ENCODE results near the gene METTL25B. TPM values are rescaled to one million over a fixed set of nuclear protein-coding genes. Genes with fewer than 3 reads are reported as not detected.
A peak's percentile ranks its signal among the peaks of the same experiment; 100 is the strongest.

METTL25B gene
- total and polyA plus RNA-seq, 2 of the 13 experiments (the other 11 are each of a cell fraction or from before 2014, with no cell fraction given): 11.9 to 24.0 TPM

DNA sequence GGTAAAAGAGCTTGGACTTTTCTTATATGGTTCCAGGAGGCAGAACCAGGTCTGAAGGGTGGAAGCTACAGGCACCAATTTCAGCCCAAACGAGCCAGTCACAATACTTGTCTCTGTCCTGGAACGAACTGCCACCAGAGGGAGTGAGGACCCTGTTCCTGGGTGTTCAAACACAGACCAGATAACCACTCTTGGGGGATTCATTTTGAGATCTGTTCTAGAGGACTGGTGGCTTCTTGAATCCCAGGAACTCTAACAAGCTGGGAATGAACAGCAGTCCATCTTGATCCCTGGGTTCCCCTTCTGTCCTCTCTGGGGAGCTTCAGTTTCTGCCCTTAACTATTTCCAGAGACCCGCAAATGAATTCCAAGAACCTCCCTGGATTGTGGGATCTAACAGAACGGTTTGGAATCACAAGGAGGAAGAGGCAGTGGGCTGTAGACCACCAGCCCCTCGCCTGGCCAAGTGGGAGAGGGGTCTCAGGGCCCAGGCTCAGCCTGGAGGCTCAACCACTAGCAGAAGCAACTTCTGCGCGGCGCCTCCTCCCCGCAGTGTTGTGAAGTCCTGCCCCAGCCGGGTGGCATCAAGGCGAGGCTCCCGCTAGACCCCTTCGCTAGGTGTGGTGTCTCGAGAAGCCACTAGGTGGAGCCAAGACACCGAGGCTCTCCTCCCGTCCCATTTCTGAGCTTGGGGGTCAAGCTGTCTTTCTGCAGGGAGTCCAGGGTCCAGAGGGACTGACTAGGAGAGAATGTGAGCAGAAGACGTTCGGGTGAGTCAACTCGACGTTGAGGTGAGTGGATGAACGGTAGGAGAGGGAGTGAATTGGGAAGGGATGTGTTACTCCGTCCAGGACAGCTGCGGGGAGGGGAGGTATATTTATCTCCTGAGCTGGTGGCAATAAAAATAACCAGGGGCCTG, 39.0 kb upstream of the METTL25B start (continued):
- TF ChIP-seq, protein P1, sequence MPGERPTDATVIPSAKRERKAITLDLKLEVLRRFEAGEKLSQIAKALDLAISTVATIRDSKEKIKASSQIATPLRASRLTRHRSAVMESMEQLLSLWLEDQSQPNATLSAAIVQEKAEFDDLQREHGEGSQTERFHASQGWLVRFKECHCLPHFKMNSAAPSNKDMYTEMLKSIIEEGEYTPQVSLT (CRISPR knock-in tag; IDR thresholded peaks at IDR 0.05; ENCODE audit: borderline replicate concordance, low read depth): no peak
- TF ChIP-seq MAFF (IDR thresholded peaks at IDR 0.05; ENCODE audit: low read depth, low read length) (no peak), YEATS2 (CRISPR knock-in tag; IDR thresholded peaks at IDR 0.05; ENCODE audit: borderline replicate concordance) (0 out of 2 replicates have a peak, but pooled peaks have one; percentile 16), CBFB (CRISPR knock-in tag; IDR thresholded peaks at IDR 0.05) (no peak), ZNF10 (CRISPR knock-in tag; IDR thresholded peaks at IDR 0.05; ENCODE audit: borderline replicate concordance, low read depth) (no peak), U2AF1 (optimal IDR thresholded peaks at IDR 0.05; ENCODE audit: low read depth, low read length) (no peak), SMARCE1 (IDR thresholded peaks at IDR 0.05; ENCODE audit: borderline replicate concordance) (no peak), ZSCAN20 (CRISPR knock-in tag; IDR thresholded peaks at IDR 0.05; ENCODE audit: borderline replicate concordance) (no peak), RFXAP (CRISPR knock-in tag; IDR thresholded peaks at IDR 0.05; ENCODE audit: borderline replicate concordance) (no peak; the same call in 1 of the 2 replicates)
- TF ChIP-seq, protein P2, sequence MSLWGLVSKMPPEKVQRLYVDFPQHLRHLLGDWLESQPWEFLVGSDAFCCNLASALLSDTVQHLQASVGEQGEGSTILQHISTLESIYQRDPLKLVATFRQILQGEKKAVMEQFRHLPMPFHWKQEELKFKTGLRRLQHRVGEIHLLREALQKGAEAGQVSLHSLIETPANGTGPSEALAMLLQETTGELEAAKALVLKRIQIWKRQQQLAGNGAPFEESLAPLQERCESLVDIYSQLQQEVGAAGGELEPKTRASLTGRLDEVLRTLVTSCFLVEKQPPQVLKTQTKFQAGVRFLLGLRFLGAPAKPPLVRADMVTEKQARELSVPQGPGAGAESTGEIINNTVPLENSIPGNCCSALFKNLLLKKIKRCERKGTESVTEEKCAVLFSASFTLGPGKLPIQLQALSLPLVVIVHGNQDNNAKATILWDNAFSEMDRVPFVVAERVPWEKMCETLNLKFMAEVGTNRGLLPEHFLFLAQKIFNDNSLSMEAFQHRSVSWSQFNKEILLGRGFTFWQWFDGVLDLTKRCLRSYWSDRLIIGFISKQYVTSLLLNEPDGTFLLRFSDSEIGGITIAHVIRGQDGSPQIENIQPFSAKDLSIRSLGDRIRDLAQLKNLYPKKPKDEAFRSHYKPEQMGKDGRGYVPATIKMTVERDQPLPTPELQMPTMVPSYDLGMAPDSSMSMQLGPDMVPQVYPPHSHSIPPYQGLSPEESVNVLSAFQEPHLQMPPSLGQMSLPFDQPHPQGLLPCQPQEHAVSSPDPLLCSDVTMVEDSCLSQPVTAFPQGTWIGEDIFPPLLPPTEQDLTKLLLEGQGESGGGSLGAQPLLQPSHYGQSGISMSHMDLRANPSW (CRISPR knock-in tag; IDR thresholded peaks at IDR 0.05; ENCODE audit: borderline replicate concordance): no peak
- TF ChIP-seq, protein P3, sequence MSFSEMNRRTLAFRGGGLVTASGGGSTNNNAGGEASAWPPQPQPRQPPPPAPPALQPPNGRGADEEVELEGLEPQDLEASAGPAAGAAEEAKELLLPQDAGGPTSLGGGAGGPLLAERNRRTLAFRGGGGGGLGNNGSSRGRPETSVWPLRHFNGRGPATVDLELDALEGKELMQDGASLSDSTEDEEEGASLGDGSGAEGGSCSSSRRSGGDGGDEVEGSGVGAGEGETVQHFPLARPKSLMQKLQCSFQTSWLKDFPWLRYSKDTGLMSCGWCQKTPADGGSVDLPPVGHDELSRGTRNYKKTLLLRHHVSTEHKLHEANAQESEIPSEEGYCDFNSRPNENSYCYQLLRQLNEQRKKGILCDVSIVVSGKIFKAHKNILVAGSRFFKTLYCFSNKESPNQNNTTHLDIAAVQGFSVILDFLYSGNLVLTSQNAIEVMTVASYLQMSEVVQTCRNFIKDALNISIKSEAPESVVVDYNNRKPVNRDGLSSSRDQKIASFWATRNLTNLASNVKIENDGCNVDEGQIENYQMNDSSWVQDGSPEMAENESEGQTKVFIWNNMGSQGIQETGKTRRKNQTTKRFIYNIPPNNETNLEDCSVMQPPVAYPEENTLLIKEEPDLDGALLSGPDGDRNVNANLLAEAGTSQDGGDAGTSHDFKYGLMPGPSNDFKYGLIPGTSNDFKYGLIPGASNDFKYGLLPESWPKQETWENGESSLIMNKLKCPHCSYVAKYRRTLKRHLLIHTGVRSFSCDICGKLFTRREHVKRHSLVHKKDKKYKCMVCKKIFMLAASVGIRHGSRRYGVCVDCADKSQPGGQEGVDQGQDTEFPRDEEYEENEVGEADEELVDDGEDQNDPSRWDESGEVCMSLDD (CRISPR knock-in tag; IDR thresholded peaks at IDR 0.05; ENCODE audit: borderline replicate concordance): no peak
- TF ChIP-seq, protein P4, sequence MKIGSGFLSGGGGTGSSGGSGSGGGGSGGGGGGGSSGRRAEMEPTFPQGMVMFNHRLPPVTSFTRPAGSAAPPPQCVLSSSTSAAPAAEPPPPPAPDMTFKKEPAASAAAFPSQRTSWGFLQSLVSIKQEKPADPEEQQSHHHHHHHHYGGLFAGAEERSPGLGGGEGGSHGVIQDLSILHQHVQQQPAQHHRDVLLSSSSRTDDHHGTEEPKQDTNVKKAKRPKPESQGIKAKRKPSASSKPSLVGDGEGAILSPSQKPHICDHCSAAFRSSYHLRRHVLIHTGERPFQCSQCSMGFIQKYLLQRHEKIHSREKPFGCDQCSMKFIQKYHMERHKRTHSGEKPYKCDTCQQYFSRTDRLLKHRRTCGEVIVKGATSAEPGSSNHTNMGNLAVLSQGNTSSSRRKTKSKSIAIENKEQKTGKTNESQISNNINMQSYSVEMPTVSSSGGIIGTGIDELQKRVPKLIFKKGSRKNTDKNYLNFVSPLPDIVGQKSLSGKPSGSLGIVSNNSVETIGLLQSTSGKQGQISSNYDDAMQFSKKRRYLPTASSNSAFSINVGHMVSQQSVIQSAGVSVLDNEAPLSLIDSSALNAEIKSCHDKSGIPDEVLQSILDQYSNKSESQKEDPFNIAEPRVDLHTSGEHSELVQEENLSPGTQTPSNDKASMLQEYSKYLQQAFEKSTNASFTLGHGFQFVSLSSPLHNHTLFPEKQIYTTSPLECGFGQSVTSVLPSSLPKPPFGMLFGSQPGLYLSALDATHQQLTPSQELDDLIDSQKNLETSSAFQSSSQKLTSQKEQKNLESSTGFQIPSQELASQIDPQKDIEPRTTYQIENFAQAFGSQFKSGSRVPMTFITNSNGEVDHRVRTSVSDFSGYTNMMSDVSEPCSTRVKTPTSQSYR (CRISPR knock-in tag; IDR thresholded peaks at IDR 0.05; ENCODE audit: borderline replicate concordance): no peak
- TF ChIP-seq, protein P5, sequence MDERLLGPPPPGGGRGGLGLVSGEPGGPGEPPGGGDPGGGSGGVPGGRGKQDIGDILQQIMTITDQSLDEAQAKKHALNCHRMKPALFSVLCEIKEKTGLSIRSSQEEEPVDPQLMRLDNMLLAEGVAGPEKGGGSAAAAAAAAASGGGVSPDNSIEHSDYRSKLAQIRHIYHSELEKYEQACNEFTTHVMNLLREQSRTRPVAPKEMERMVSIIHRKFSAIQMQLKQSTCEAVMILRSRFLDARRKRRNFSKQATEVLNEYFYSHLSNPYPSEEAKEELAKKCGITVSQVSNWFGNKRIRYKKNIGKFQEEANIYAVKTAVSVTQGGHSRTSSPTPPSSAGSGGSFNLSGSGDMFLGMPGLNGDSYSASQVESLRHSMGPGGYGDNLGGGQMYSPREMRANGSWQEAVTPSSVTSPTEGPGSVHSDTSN (CRISPR knock-in tag; IDR thresholded peaks at IDR 0.05): no peak
- TF ChIP-seq, protein P6, sequence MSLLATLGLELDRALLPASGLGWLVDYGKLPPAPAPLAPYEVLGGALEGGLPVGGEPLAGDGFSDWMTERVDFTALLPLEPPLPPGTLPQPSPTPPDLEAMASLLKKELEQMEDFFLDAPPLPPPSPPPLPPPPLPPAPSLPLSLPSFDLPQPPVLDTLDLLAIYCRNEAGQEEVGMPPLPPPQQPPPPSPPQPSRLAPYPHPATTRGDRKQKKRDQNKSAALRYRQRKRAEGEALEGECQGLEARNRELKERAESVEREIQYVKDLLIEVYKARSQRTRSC (CRISPR knock-in tag; IDR thresholded peaks at IDR 0.05; ENCODE audit: low read depth): no peak
- TF ChIP-seq, protein P7, sequence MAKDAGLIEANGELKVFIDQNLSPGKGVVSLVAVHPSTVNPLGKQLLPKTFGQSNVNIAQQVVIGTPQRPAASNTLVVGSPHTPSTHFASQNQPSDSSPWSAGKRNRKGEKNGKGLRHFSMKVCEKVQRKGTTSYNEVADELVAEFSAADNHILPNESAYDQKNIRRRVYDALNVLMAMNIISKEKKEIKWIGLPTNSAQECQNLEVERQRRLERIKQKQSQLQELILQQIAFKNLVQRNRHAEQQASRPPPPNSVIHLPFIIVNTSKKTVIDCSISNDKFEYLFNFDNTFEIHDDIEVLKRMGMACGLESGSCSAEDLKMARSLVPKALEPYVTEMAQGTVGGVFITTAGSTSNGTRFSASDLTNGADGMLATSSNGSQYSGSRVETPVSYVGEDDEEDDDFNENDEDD (CRISPR knock-in tag; IDR thresholded peaks at IDR 0.05; ENCODE audit: borderline replicate concordance): no peak

All from HepG2 (cell line).